Prostate gland (tissue), 2 donors: ENCODE results near the gene CKMT2. TPM values are rescaled to one million over a fixed set of nuclear protein-coding genes. Genes with fewer than 3 reads are reported as not detected.
A peak's percentile ranks its signal among the peaks of the same experiment; 100 is the strongest.

Experiments used
- DNase-seq: peaks from one replicate; pipeline ENCODE4 v3.0.0-alpha.2; 2019; ENCODE audit warnings: low spot score
- H3K27ac ChIP-seq, 2 donors: fragments of 200-600 bp; sonication (generic); 2 replicates each; pipeline ENCODE4 v1.5.1; 2017 to 2019
- H3K27me3 ChIP-seq: fragments of 200-600 bp; sonication (generic); replicated peaks from 2 replicates; pipeline ENCODE4 v1.5.1; 2019; ENCODE audit not compliant: insufficient read depth
- H3K36me3 ChIP-seq, 2 donors: fragments of 200-600 bp; sonication (generic); 1 replicate in 1 of 2; 2 replicates in 1 of 2; pipeline versions ENCODE4 v1.5.1 to v1.8.1; 2017 to 2019
- H3K4me1 ChIP-seq: fragments of 200-600 bp; sonication (generic); replicated peaks from 2 replicates; pipeline ENCODE4 v1.5.1; 2019
- H3K4me3 ChIP-seq, 2 donors: fragments of 200-600 bp; sonication (generic); 2 replicates each; pipeline ENCODE4 v1.5.1; 2017 to 2019
- H3K9me3 ChIP-seq: fragments of 200-600 bp; sonication (generic); 2 replicates; pipeline ENCODE4 v1.5.1; 2017
- CTCF ChIP-seq, 4 experiments: fragments of 200-600 bp in 2 of 4; fragments of 450-650 bp in 2 of 4; sonication (generic) in 2 of 4; IDR thresholded peaks; 1 replicate in 3 of 4; 2 replicates in 1 of 4; pipeline ENCODE4 v1.5.1; 2016 to 2019; ENCODE audit warnings: antibody characterized with exemption in 4 of 4, mild to moderate bottlenecking in 2 of 4, moderate library complexity in 2 of 4
- POLR2A ChIP-seq: fragments of 450-650 bp; IDR thresholded peaks from one replicate; pipeline ENCODE4 v1.6.1; 2016; ENCODE audit warnings: antibody characterized with exemption, mild to moderate bottlenecking
- POLR2AphosphoS5 ChIP-seq: sonication (generic); formaldehyde crosslinking; IDR thresholded peaks from one replicate; pipeline ENCODE4 v1.6.1; 2017; ENCODE audit warnings: antibody characterized with exemption
- WGBS: methylation state at CpG from one replicate; pipeline ENCODE4 v1.1.5; 2018; 5-methylcytosine and 5-hydroxymethylcytosine counted together
- intact Hi-C: fragments of 100-400 bp; cut with DNase I; formaldehyde crosslinking; loops from one replicate; pipeline ENCODE4 v1.14.2; 2022
- total RNA-seq, 2 donors: library from RNA; depleted of rRNA; stranded (reverse); fragments of >200 nt; gene quantifications; one replicate each; pipeline ENCODE4 v1.1.0, GENCODE V29; 2016

The CKMT2 gene
- total RNA-seq, 2 donors from 2014 or later, result 9.8 to 25.4 TPM

- intact Hi-C loops, result no loop called here
- Histone ChIP-seq H3K9me3 (no peaks in the 10 kb centered on the region), H3K27me3 (no peaks in the 10 kb centered on the region), H3K4me3 (no peak overlapping the region), H3K36me3 (no peaks in the 10 kb centered on the region), H3K4me1 (no peaks in the 10 kb centered on the region), H3K27ac (peak overlapping the region in 1 of 2 donors; percentile 8)
- TF ChIP-seq POLR2AphosphoS5, result no peak
- no peak for TF ChIP-seq POLR2A
- TF ChIP-seq CTCF (IDR thresholded peaks at IDR 0.05), result no peak
- WGBS, result 51% methylated on average over 10 of the region's 10 CpGs
- no peak for DNase-seq
Measured at GRCh38 chr5:81235287-81236072, 2.4 kb downstream of the CKMT2 start.

GRCh38 chr5:81238460-81238859, 5.3 kb downstream of the CKMT2 start:
- no peak for DNase-seq
- Histone ChIP-seq H3K27me3 (no peaks in the 10 kb centered on the region), H3K27ac (no peak overlapping the region), H3K9me3 (no peaks in the 10 kb centered on the region), H3K4me3 (no peak overlapping the region), H3K4me1 (no peaks in the 10 kb centered on the region), H3K36me3 (no peaks in the 10 kb centered on the region)
- intact Hi-C loops, result no loop called here
- 89% methylated on average over 4 of the region's 4 CpGs for WGBS
- no peak for TF ChIP-seq POLR2A
- no peak for TF ChIP-seq CTCF (IDR thresholded peaks at IDR 0.05)
- TF ChIP-seq POLR2AphosphoS5, result no peak

GRCh38 chr5:81239613-81240012, 6.5 kb downstream of the CKMT2 start:
- no peaks in the 10 kb centered on the region for H3K9me3 ChIP-seq
- WGBS, result 61% methylated on average over 5 of the region's 5 CpGs
- H3K4me3 ChIP-seq, result no peak overlapping the region
- DNase-seq, result no peak
- no peaks in the 10 kb centered on the region for H3K36me3 ChIP-seq
- H3K4me1 ChIP-seq, result no peaks in the 10 kb centered on the region
- no peak overlapping the region for H3K27ac ChIP-seq
- intact Hi-C loops, result no loop called here
- H3K27me3 ChIP-seq, result no peaks in the 10 kb centered on the region
- no peak for TF ChIP-seq CTCF (IDR thresholded peaks at IDR 0.05)
- TF ChIP-seq POLR2AphosphoS5, result no peak
- no peak for TF ChIP-seq POLR2A

GRCh38 chr5:81241001-81241400, 7.9 kb downstream of the CKMT2 start:
- H3K9me3 ChIP-seq, result no peaks in the 10 kb centered on the region
- TF ChIP-seq POLR2AphosphoS5 (no peak), CTCF (IDR thresholded peaks at IDR 0.05) (no peak), POLR2A (no peak)
- H3K27me3 ChIP-seq, result no peaks in the 10 kb centered on the region
- H3K27ac ChIP-seq, result no peak overlapping the region
- no peaks in the 10 kb centered on the region for H3K4me1 ChIP-seq
- DNase-seq, result no peak
- 60% methylated on average over 5 of the region's 5 CpGs for WGBS
- intact Hi-C loops, result no loop called here
- no peaks in the 10 kb centered on the region for H3K36me3 ChIP-seq
- no peak overlapping the region for H3K4me3 ChIP-seq

- TF ChIP-seq CTCF (IDR thresholded peaks at IDR 0.05) (no peak), POLR2A (no peak), POLR2AphosphoS5 (no peak)
- Histone ChIP-seq H3K36me3 (no peaks in the 10 kb centered on the region), H3K4me1 (no peaks in the 10 kb centered on the region), H3K27ac (no peak overlapping the region), H3K4me3 (no peak overlapping the region), H3K9me3 (no peaks in the 10 kb centered on the region), H3K27me3 (no peaks in the 10 kb centered on the region)
- DNase-seq, result no peak
- 80% methylated on average over 8 of the region's 8 CpGs for WGBS
- intact Hi-C loops, result no loop called here
Measured at GRCh38 chr5:81241961-81242648, 9.0 kb downstream of the CKMT2 start.
